ENCODE measurements around the gene PRR22. TPM values are rescaled to one million over a fixed set of nuclear protein-coding genes. Genes with fewer than 3 reads are reported as not detected.

PRR22 gene
- total and polyA plus RNA-seq, 9 of the 15 experiments (the other 6 are each of a cell fraction or from before 2014, with no cell fraction given), result 0.03 to 12.0 (median 2.0) TPM; not detected in 1

DNA sequence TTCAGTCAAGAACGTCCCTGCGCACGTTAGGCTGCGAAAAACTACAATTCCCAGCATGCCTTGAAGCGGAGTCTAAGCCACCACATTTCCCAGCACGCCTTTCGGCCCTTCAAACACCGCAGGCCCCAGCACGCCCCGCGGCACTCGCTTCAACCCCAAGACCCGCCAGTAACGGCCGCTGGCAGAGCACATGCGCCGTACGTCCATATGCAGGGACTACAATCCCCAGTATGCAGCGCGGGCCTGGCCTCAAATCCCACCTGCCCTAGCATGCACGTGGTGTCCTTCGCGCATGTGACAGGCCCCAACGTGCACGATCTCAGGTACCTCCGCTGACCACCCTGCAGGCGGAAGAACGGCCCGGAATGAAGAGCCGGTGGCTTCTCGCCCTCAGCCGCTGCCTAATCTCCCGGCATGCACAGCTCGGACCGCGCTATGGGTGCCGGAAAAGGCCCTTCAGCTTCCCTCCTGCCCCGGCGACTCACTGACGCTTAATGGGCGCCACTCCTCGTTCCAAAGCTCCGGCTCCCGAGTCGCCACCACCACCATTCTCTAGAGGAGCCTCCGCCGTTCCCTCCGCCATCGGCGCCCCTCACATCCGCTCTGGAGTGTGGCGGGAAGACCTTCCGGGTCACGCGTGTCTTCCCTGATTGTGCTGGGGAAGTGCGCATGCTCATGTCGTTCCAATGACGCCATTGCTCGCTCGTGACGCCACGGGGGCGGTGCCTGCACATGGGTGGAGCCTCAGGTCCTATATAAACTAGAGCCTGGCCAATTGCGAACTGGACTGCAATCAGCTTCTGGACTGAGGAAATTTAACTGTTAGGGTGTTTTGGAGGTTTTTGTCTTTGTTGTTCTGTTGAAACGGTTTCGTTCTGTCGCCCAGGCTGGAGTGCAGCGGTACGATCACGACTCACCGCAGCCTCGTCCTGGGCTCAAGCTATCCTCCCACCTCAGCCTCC lies 6.3 kb upstream of the PRR22 start, which contains the start of gene DUS3L (continued):
- no peak for TF ChIP-seq ZNF232 (CRISPR knock-in tag; IDR thresholded peaks at IDR 0.05)
- no peak; the same call in 1 of the 2 replicates for TF ChIP-seq PTRF (tag; IDR thresholded peaks at IDR 0.05)
- TF ChIP-seq ELF2 (CRISPR knock-in tag; IDR thresholded peaks at IDR 0.05), result peak; percentile 71; the same call in 1 of the 2 replicates
- TF ChIP-seq, protein P1, sequence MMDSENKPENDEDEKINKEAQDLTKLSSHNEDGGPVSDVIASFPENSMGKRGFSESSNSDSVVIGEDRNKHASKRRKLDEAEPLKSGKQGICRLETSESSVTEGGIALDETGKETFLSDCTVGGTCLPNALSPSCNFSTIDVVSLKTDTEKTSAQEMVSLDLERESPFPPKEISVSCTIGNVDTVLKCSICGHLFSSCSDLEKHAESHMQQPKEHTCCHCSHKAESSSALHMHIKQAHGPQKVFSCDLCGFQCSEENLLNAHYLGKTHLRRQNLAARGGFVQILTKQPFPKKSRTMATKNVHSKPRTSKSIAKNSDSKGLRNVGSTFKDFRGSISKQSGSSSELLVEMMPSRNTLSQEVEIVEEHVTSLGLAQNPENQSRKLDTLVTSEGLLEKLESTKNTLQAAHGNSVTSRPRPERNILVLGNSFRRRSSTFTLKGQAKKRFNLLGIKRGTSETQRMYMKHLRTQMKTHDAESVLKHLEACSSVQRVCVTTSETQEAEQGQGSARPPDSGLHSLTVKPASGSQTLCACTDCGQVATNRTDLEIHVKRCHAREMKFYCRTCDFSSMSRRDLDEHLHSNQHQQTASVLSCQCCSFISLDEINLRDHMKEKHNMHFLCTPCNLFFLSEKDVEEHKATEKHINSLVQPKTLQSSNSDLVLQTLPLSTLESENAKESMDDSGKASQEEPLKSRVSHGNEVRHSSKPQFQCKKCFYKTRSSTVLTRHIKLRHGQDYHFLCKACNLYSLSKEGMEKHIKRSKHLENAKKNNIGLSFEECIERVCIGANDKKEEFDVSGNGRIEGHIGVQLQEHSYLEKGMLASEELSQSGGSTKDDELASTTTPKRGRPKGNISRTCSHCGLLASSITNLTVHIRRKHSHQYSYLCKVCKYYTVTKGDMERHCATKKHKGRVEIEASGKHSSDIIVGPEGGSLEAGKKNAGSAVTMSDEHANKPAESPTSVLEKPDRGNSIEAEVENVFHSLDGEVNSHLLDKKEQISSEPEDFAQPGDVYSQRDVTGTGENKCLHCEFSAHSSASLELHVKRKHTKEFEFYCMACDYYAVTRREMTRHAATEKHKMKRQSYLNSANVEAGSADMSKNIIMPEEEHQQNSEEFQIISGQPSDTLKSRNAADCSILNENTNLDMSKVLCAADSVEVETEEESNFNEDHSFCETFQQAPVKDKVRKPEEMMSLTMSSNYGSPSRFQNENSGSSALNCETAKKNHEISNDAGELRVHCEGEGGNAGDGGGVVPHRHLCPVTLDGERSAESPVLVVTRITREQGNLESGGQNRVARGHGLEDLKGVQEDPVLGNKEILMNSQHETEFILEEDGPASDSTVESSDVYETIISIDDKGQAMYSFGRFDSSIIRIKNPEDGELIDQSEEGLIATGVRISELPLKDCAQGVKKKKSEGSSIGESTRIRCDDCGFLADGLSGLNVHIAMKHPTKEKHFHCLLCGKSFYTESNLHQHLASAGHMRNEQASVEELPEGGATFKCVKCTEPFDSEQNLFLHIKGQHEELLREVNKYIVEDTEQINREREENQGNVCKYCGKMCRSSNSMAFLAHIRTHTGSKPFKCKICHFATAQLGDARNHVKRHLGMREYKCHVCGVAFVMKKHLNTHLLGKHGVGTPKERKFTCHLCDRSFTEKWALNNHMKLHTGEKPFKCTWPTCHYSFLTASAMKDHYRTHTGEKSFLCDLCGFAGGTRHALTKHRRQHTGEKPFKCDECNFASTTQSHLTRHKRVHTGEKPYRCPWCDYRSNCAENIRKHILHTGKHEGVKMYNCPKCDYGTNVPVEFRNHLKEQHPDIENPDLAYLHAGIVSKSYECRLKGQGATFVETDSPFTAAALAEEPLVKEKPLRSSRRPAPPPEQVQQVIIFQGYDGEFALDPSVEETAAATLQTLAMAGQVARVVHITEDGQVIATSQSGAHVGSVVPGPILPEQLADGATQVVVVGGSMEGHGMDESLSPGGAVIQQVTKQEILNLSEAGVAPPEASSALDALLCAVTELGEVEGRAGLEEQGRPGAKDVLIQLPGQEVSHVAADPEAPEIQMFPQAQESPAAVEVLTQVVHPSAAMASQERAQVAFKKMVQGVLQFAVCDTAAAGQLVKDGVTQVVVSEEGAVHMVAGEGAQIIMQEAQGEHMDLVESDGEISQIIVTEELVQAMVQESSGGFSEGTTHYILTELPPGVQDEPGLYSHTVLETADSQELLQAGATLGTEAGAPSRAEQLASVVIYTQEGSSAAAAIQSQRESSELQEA (IDR thresholded peaks at IDR 0.05; ENCODE audit: low read depth), result peak; percentile 89
- peak; percentile 59; the same call in 1 of the 2 replicates for TF ChIP-seq ZBED1 (IDR thresholded peaks at IDR 0.05)
- peak; percentile 72; the same call in 1 of the 2 replicates for TF ChIP-seq E2F3 (CRISPR knock-in tag; IDR thresholded peaks at IDR 0.05)
- TF ChIP-seq, protein P2, sequence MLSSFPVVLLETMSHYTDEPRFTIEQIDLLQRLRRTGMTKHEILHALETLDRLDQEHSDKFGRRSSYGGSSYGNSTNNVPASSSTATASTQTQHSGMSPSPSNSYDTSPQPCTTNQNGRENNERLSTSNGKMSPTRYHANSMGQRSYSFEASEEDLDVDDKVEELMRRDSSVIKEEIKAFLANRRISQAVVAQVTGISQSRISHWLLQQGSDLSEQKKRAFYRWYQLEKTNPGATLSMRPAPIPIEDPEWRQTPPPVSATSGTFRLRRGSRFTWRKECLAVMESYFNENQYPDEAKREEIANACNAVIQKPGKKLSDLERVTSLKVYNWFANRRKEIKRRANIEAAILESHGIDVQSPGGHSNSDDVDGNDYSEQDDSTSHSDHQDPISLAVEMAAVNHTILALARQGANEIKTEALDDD (IDR thresholded peaks at IDR 0.05), result no peak
- TF ChIP-seq GTF2E2 (tag; IDR thresholded peaks at IDR 0.05), result peak; percentile 86
- TF ChIP-seq XRCC5 (IDR thresholded peaks at IDR 0.05; ENCODE audit: low read depth, low read length), result no peak; the same call in 1 of the 2 replicates
- TF ChIP-seq SREBF1 (IDR thresholded peaks at IDR 0.05; ENCODE audit: borderline replicate concordance, low read depth, low read length), result 0 out of 2 replicates have a peak, but pooled peaks have one; percentile 38
- TF ChIP-seq ETV5 (CRISPR knock-in tag; IDR thresholded peaks at IDR 0.05; ENCODE audit: low read depth), result peak; percentile 89
- TF ChIP-seq MCM2 (IDR thresholded peaks at IDR 0.05; ENCODE audit: low read depth), result no peak
- TF ChIP-seq ZNF174 (CRISPR knock-in tag; IDR thresholded peaks at IDR 0.05), result no peak
- TF ChIP-seq NR2C2 (CRISPR knock-in tag; IDR thresholded peaks at IDR 0.05), result peak; percentile 99
- TF ChIP-seq NR2C2 (tag; IDR thresholded peaks at IDR 0.05), result peak; percentile 100
- TF ChIP-seq SNIP1 (IDR thresholded peaks at IDR 0.05; ENCODE audit: low read depth), result no peak
- TF ChIP-seq HEY1 (CRISPR knock-in tag; IDR thresholded peaks at IDR 0.05; ENCODE audit: borderline replicate concordance), result no peak
- TF ChIP-seq ARNT (IDR thresholded peaks at IDR 0.05), result peak; percentile 28 to 97; a peak in 2 of 4 replicates
- peak; percentile 98 for TF ChIP-seq POLR2G (IDR thresholded peaks at IDR 0.05; ENCODE audit: low read depth, low read length)

Measured in K562 (cell line).